Measurements from ENCODE around the gene MYEOV.

MYEOV gene

DNA sequence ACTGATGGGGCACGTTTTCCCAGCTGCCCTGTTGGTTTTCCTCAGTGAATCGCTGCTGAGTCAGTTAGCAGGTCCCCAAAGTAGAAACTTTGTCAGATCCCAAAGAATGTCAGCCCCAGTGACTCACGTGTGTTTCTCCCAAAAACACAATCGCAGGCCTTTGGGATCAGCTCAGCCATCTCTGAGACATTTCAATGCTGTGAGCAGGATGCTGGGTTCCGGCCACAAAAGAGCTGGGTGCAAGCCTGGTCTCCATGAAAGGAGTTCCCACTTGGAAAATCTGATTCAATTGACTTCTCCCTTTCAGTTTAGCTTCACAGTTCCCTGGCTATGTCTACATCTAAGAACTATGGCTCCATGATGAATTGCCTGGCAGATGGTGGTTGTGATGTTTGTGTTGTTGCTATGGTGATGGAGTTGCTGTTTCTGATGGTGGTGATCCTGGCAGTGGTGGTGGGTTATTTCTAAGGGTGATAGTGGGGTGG lies 28.0 kb downstream of the MYEOV start:
- H3K4me3 ChIP-seq (ENCODE audit: low read depth, low read length), result no peak overlapping the region
- ChIA-PET CTCF (interaction anchor here (0.8 to 1.3 kb wide), 3 partner anchors 69 to 323 kb away, joined by 3 to 4 read pairs (median 3); no protein-coding TSS in a partner anchor), POLR2A (interaction anchor here (0.6 to 1.9 kb wide), 9 partner anchors 20 to 353 kb away, joined by 3 to 10 read pairs (median 5); partner anchors contain the start of gene LTO1)
- peak; percentile 63 for DNase-seq (ENCODE audit: low read depth, low spot score)
- TF ChIP-seq, protein P1, sequence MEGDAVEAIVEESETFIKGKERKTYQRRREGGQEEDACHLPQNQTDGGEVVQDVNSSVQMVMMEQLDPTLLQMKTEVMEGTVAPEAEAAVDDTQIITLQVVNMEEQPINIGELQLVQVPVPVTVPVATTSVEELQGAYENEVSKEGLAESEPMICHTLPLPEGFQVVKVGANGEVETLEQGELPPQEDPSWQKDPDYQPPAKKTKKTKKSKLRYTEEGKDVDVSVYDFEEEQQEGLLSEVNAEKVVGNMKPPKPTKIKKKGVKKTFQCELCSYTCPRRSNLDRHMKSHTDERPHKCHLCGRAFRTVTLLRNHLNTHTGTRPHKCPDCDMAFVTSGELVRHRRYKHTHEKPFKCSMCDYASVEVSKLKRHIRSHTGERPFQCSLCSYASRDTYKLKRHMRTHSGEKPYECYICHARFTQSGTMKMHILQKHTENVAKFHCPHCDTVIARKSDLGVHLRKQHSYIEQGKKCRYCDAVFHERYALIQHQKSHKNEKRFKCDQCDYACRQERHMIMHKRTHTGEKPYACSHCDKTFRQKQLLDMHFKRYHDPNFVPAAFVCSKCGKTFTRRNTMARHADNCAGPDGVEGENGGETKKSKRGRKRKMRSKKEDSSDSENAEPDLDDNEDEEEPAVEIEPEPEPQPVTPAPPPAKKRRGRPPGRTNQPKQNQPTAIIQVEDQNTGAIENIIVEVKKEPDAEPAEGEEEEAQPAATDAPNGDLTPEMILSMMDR (IDR thresholded peaks at IDR 0.05; ENCODE audit: insufficient read depth, low read length, missing control alignments), result no peak

DNA sequence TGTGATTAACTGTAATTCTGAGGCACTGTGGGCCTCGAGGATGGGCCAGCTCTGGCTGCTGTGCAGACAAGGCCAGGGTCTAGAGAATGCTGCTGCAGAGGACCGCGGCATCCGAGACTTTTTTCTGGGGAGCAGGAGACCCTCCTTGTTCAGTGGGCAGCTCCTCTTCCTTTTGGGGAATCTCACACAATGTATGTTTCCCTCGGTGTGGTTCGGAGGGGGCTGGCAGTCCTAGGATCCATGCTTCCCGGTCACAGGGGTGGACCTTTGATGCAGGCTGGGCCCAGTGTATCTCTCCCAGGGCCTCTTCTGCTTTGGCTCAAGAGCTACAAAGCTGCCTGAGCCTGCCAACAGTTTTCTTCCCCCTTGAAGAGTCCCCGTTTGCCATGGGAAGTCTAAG lies 31.5 kb downstream of the MYEOV start:
- no peak overlapping the region for H3K4me3 ChIP-seq (ENCODE audit: low read depth, low read length)
- TF ChIP-seq, protein P1 (IDR thresholded peaks at IDR 0.05; ENCODE audit: insufficient read depth, low read length, missing control alignments), result no peak
- DNase-seq (ENCODE audit: low read depth, low spot score), result no peak
- ChIA-PET CTCF (no interaction called here), POLR2A (no interaction called here)

DNA sequence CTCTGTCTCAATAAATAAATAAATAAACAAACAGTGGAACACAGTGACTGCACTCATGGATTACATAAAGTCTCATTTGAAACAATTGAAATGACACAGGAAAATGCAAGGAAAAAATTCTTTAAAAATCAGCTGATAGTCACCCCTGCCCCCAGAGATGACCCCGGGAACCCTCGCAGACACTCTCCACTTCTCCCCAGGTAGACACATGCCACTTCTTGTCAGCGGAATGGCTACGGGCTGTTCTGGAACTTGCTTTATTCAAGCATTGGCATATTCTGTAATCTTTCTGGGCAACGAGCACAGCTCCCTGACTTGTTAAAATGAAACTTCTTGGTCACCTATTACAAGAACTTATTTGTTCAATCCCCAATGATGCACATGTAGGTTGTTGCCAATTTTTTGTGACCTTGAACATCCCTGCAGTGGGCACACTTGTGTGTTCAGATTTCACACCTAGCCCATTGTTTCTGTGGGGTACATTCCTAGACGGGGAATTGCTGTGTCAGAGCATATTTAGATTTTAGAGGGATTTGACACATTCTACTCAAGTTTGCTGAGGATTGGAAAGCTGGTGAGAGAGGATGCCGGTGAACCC lies 32.8 kb downstream of the MYEOV start:
- TF ChIP-seq, protein P1 (IDR thresholded peaks at IDR 0.05; ENCODE audit: insufficient read depth, low read length, missing control alignments), result no peak
- ChIA-PET POLR2A (interaction anchor here (1.3 kb wide), 1 partner anchor 312 kb away, joined by 3 read pairs; no protein-coding TSS in a partner anchor), CTCF (interaction anchor here (1.8 kb wide), 1 partner anchor 9 kb away, joined by 4 read pairs; no protein-coding TSS in a partner anchor)
- no peak for DNase-seq (ENCODE audit: low read depth, low spot score)
- H3K4me3 ChIP-seq (ENCODE audit: low read depth, low read length), result no peak overlapping the region

DNA sequence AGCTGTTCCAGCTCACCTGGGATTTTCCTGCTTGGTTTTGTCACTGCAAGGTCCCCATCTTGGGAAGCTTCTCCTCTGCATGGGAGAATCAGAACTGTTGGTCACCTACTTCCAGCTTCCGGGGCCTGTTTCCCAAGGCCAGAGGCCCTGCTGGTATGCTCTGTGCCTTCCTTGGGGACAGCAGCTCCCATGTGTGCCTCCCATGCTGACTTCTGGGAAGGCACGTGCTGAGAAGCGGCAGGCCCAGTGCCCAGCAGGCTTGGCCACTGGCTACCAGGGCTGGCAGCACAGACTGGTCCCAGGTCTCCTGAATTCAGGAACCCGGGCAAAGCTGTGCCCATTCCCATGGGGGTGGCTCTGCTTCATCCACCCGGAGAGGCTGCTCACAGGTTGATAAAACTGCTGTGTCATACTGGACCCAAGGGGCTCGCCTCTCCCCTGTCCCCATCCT lies 33.8 kb downstream of the MYEOV start:
- TF ChIP-seq, protein P1 (IDR thresholded peaks at IDR 0.05; ENCODE audit: insufficient read depth, low read length, missing control alignments), result no peak
- CTCF ChIA-PET, result interaction anchor here (1.5 to 1.8 kb wide), 2 partner anchors 8 to 9 kb away, joined by 4 read pairs; no protein-coding TSS in a partner anchor
- no peak for DNase-seq (ENCODE audit: low read depth, low spot score)
- no peak overlapping the region for H3K4me3 ChIP-seq (ENCODE audit: low read depth, low read length)
- POLR2A ChIA-PET, result interaction anchor here (1.3 kb wide), 1 partner anchor 311 kb away, joined by 3 read pairs; no protein-coding TSS in a partner anchor

DNA sequence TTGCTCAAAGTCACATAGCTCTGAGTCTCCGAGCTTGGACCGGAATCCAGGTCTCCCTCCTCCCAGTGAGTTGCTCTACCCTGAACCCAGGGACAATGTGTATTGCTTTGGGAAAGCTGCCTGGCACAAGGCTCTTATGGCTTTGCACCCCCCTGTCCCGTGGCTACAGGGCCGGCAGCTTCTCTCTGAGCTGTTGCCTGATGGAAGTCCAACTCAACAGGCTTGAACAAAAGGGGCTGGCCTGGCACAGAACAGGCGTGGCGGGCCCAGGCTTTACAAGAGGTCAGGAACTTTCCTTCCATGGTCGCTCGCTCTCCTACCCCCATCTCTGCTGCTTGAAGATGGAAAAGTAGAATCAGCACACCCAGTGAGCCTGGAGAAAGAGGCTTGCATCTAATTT lies 34.3 kb downstream of the MYEOV start:
- CTCF ChIA-PET, result interaction anchor here (1.0 to 1.5 kb wide), 2 partner anchors 9 to 22 kb away, joined by 3 to 4 read pairs; no protein-coding TSS in a partner anchor
- POLR2A ChIA-PET, result no interaction called here
- DNase-seq (ENCODE audit: low read depth, low spot score), result no peak
- H3K4me3 ChIP-seq (ENCODE audit: low read depth, low read length), result no peak overlapping the region
- TF ChIP-seq, protein P1 (IDR thresholded peaks at IDR 0.05; ENCODE audit: insufficient read depth, low read length, missing control alignments), result no peak

DNA sequence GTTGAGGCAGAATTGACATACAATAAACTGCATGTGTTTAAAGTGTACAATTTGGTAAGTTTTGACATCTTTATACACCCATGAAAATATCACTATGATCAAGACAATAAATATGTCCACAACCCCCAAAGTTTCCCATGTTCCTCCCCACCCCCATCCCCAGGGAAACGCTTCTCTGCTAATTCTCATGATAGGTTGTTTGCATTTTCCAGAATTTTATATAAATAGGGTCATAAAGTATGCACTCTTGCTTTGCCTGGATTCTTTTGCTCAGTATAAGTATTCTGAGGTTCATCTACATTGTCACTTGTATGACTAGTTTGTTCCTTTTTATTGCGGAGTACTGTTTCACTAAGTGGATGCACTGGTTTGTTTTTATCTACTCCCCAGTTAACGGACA lies 35.6 kb downstream of the MYEOV start:
- no peak for DNase-seq (ENCODE audit: low read depth, low spot score)
- POLR2A ChIA-PET, result no interaction called here
- CTCF ChIA-PET, result no interaction called here
- H3K4me3 ChIP-seq (ENCODE audit: low read depth, low read length), result no peak overlapping the region
- TF ChIP-seq, protein P1 (IDR thresholded peaks at IDR 0.05; ENCODE audit: insufficient read depth, low read length, missing control alignments), result no peak
